ENCODE data around the gene SLC9B2. TPM values are rescaled to one million over a fixed set of nuclear protein-coding genes. Genes with fewer than 3 reads are reported as not detected.

Gene SLC9B2
- total RNA-seq, 2 donors from 2014 or later = 1.3 to 2.9 TPM

DNA sequence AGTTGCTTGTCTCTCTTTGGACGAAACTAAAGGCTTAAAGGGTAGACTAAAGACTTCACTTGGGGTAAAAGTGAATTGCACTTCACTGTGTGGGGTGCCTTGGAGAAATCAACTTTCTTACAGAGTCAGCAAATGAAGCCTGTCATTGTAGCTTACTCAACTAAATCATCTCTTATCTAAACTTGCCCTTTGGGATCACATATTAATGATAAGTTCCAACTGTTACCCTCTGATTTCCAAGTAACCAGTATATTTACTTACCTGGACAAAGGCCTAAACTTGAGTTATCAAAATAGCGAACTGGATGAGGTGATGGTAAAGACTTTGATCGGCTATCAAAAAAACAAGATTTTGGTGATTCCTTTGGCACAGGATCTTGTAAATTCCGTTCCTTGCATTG, 32.0 kb upstream of the SLC9B2 start:
- intact Hi-C loops (cut with DNase I) = no loop called here
- Histone ChIP-seq H3K4me3 (no peak overlapping the region), H3K9ac (ENCODE audit: low read depth in 2 of 2, low read length in 2 of 2) (no peak overlapping the region), H3K4me1 (no peaks in the 10 kb centered on the region), H3K9me3 (no peaks in the 10 kb centered on the region), H3K27me3 (no peaks in the 10 kb centered on the region), H3K27ac (no peak overlapping the region), H3K36me3 (no peaks in the 10 kb centered on the region)
- no peak for DNase-seq
- TF ChIP-seq, protein P1, sequence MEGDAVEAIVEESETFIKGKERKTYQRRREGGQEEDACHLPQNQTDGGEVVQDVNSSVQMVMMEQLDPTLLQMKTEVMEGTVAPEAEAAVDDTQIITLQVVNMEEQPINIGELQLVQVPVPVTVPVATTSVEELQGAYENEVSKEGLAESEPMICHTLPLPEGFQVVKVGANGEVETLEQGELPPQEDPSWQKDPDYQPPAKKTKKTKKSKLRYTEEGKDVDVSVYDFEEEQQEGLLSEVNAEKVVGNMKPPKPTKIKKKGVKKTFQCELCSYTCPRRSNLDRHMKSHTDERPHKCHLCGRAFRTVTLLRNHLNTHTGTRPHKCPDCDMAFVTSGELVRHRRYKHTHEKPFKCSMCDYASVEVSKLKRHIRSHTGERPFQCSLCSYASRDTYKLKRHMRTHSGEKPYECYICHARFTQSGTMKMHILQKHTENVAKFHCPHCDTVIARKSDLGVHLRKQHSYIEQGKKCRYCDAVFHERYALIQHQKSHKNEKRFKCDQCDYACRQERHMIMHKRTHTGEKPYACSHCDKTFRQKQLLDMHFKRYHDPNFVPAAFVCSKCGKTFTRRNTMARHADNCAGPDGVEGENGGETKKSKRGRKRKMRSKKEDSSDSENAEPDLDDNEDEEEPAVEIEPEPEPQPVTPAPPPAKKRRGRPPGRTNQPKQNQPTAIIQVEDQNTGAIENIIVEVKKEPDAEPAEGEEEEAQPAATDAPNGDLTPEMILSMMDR (IDR thresholded peaks at IDR 0.05) = no peak

DNA sequence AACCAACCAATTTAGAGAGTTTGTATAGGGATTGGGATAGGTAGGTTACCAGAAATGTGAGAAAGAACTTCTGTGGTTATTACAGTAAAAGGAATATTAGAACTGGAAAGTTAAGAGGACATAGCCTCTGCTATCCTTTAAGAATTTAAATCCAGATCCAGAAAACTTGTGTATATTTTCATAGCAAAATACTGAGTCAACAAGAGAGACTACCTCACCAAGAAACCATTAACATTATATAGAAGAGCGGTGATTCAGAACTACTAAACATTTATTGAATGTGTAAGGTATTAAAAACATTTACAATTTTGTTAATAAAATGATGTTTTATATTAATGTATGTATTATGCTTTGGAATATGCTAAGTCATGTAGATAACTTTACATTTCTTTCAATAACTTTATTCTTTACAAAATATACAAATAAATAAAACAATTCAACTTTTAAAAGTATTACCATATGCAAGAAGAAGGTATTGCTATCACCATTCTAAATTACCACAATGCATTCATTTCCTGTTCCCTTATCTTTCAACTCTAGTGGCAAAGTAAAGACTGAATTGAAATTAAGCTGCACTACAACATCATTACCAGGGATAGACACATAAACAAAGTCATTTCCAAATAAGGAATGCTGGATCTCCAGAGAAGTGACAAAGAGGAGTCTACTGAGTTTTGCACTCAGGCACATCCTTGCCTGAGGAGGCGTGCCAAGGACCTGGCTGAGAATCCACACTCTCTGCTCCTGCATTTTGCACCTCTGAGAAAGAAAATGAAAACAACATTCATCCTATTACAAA, 29.2 kb upstream of the SLC9B2 start:
- Histone ChIP-seq H3K4me1 (no peaks in the 10 kb centered on the region), H3K27me3 (no peaks in the 10 kb centered on the region), H3K36me3 (no peaks in the 10 kb centered on the region), H3K27ac (no peak overlapping the region), H3K4me3 (no peak overlapping the region), H3K9me3 (no peaks in the 10 kb centered on the region), H3K9ac (ENCODE audit: low read depth in 2 of 2, low read length in 2 of 2) (no peak overlapping the region)
- DNase-seq = no peak
- intact Hi-C loops (cut with DNase I) = no loop called here
- TF ChIP-seq, protein P1 (IDR thresholded peaks at IDR 0.05) = no peak

DNA sequence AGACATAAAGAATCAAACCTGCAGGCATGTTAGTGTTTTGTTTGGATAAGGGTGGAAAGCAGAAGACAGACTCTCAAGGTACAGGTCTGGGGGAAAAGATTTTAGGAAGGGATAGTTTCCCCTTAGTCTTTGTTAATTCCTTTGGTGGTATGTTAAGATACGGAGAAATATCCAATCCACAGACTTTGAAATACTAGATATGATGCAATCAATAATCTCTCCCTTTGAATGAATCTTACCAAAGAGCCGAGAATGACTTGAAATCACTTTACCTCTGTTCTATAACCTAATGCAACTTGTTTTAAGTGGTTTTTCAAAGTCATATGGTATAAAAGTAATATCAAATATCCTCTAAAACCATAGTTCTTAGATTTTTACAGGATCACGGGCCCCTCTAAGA, 28.3 kb upstream of the SLC9B2 start:
- intact Hi-C loops (cut with DNase I) = no loop called here
- H3K27ac ChIP-seq = no peak overlapping the region
- H3K36me3 ChIP-seq = no peaks in the 10 kb centered on the region
- no peak overlapping the region for H3K4me3 ChIP-seq
- no peaks in the 10 kb centered on the region for H3K9me3 ChIP-seq
- no peak overlapping the region for H3K9ac ChIP-seq (ENCODE audit: low read depth in 2 of 2, low read length in 2 of 2)
- TF ChIP-seq, protein P1 (IDR thresholded peaks at IDR 0.05) = no peak
- H3K4me1 ChIP-seq = no peaks in the 10 kb centered on the region
- DNase-seq = no peak
- no peaks in the 10 kb centered on the region for H3K27me3 ChIP-seq

DNA sequence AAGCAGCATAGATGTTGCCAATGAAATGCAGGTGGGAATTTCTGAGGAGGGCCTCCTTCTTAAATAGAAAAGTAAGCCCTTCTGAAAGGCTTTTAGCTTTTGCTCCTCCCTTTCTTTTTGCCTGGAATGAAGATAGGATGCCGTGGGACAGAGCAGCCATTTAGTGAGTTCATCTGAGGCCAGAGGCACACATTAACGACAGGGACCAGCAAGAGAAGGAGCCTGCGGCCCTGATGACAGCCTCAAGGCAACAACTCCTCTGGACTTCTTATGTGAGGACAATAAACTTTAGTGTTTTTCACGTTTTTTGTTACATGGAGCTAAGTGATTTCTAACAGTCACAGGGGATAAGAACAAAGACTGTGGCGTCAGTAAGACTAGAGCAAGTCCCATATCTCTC, 24.1 kb upstream of the SLC9B2 start:
- no peak overlapping the region for H3K9ac ChIP-seq (ENCODE audit: low read depth in 2 of 2, low read length in 2 of 2)
- H3K27me3 ChIP-seq = no peaks in the 10 kb centered on the region
- H3K4me1 ChIP-seq = no peaks in the 10 kb centered on the region
- H3K4me3 ChIP-seq = no peak overlapping the region
- H3K27ac ChIP-seq = no peak overlapping the region
- DNase-seq = no peak
- TF ChIP-seq, protein P1 (IDR thresholded peaks at IDR 0.05) = no peak
- H3K36me3 ChIP-seq = no peaks in the 10 kb centered on the region
- intact Hi-C loops (cut with DNase I) = no loop called here
- H3K9me3 ChIP-seq = no peaks in the 10 kb centered on the region

DNA sequence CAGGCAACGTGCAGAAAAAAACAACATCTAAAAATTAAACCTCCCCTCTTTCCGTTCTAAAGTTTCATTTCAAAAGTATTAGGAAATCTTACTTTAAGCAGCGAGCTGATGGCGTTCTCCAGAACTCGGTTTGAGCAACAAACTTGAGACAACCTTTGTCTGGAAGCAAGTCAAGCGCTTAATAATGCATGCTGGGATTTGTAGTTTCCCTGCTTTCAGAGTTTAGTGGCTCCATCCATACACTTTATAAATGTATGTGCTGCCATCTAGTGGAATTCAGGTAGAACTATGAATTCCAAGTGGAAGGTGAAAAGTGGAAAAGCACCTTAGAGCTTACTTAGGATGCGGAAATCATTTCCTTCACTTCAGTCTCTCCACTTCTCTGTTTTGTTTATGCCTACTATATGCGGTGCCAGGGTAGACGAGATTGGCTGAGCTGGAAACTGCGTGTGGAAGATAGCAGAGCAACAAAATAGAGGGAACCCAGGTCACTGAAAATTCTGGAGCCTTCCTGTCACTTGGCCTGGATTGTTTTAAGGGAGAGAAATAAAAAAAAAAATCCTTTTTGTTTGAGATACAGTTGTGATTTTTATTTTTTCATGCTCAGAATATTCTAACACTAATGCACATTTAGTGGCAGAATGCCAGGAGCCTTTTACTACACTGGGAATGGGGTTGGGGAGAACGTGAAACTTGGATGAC, 23.3 kb upstream of the SLC9B2 start, which contains the start of gene BDH2:
Gene BDH2 (minus strand): TSS at position 144 of the 702 bp plus-strand sequence. CDS start 3,580 bp downstream, outside the sequence.
- TF ChIP-seq, protein P1 (IDR thresholded peaks at IDR 0.05) = peak; percentile 78
- no peaks in the 10 kb centered on the region for H3K27me3 ChIP-seq
- no peaks in the 10 kb centered on the region for H3K9me3 ChIP-seq
- H3K9ac ChIP-seq (ENCODE audit: low read depth in 2 of 2, low read length in 2 of 2) = peak within 1 kb of the TSS; percentile 26 to 55
- peak within 1 kb of the TSS; percentile 35 for H3K4me3 ChIP-seq
- intact Hi-C loops (cut with DNase I) = loop anchor here (10.0 kb wide), 1 partner anchor 655 kb away; no protein-coding TSS in a partner anchor
- H3K36me3 ChIP-seq = no peaks in the 10 kb centered on the region
- no peaks in the 10 kb centered on the region for H3K4me1 ChIP-seq
- peak within 1 kb of the TSS; percentile 41 for H3K27ac ChIP-seq
- peak; percentile 73 for DNase-seq
